ENCODE results near the gene SLC25A11.
"Not testable (repeated sequence)": the region's sequence is repeated elsewhere in the genome, so short reads cannot be mapped to it uniquely, and the experiment has no call there.

Gene SLC25A11

GRCh38 chr17:4913994-4914393, 25.9 kb downstream of the SLC25A11 start:
- DNase-seq, result peak; percentile 21

GRCh38 chr17:4908711-4909496, 30.9 kb downstream of the SLC25A11 start:
- peak; percentile 96 for DNase-seq

- DNase-seq, result no peak
These were observed 31.5 kb downstream of the SLC25A11 start for GRCh38 chr17:4908301-4908700.

- not testable (repeated sequence) for DNase-seq
These were observed 33.2 kb downstream of the SLC25A11 start for GRCh38 chr17:4906642-4907041.

GRCh38 chr17:4903051-4903818, 36.6 kb downstream of the SLC25A11 start, which contains the start of gene CHRNE:
CHRNE (minus strand) TSS chr17:4903098; CDS start chr17:4903063, 35 bp downstream.
- peak; percentile 92 for DNase-seq

GRCh38 chr17:4902540-4902939, 37.3 kb downstream of the SLC25A11 start:
- peak; percentile 58 for DNase-seq

GRCh38 chr17:4901648-4902344, 38.0 kb downstream of the SLC25A11 start:
- DNase-seq, result no peak

- no peak for DNase-seq
These were observed 38.7 kb downstream of the SLC25A11 start for GRCh38 chr17:4901108-4901647.

- DNase-seq, result no peak
These were observed 39.4 kb downstream of the SLC25A11 start for GRCh38 chr17:4900231-4901107.

GRCh38 chr17:4899341-4900230, 40.3 kb downstream of the SLC25A11 start, which contains the start of gene C17orf107:
C17orf107 (plus strand) TSS chr17:4899536; CDS start chr17:4899763, 227 bp downstream.
- no peak for DNase-seq

- no peak for DNase-seq
These were observed 40.9 kb downstream of the SLC25A11 start for GRCh38 chr17:4898927-4899326.

- no peak for DNase-seq
These were observed 41.5 kb downstream of the SLC25A11 start for GRCh38 chr17:4898351-4898750.

GRCh38 chr17:4897785-4898184, 42.1 kb downstream of the SLC25A11 start:
- DNase-seq, result no peak

- DNase-seq, result no peak
These were observed 42.6 kb downstream of the SLC25A11 start for GRCh38 chr17:4897198-4897687.

- no peak for DNase-seq
These were observed 43.3 kb downstream of the SLC25A11 start for GRCh38 chr17:4896332-4897197.

GRCh38 chr17:4895657-4896331, 44.1 kb downstream of the SLC25A11 start:
- no peak for DNase-seq

GRCh38 chr17:4895121-4895520, 44.7 kb downstream of the SLC25A11 start:
- no peak for DNase-seq

- DNase-seq, result no peak
These were observed 45.9 kb downstream of the SLC25A11 start for GRCh38 chr17:4893721-4894560.

Measured in OCI-M1 (cell line).